Activated naive CD8-positive, alpha-beta T cell treated with anti-CD3 and anti-CD28 coated beads, Interleukin-2, amount 50 U/mL, for 16 hours (primary cell): ENCODE data around the gene SLC6A8.
"Not testable (repeated sequence)": the region's sequence is repeated elsewhere in the genome, so short reads cannot be mapped to it uniquely, and the experiment has no call there.

Experiments used
- DNase-seq: peaks from one replicate; pipeline ENCODE4 v3.0.0-alpha.2; 2020; ENCODE audit warnings: low read depth, low spot score

SLC6A8 gene

GRCh38 chrX:153731117-153731844 lies 43.6 kb downstream of the SLC6A8 start:
- no peak for DNase-seq

- DNase-seq, result no peak
These were observed 44.1 kb downstream of the SLC6A8 start for GRCh38 chrX:153731845-153732215.

GRCh38 chrX:153732401-153732800 lies 44.7 kb downstream of the SLC6A8 start:
- no peak for DNase-seq

- no peak for DNase-seq
These were observed 46.0 kb downstream of the SLC6A8 start for GRCh38 chrX:153733651-153734240.

- DNase-seq, result no peak
These were observed 47.1 kb downstream of the SLC6A8 start for GRCh38 chrX:153734871-153735270.

- DNase-seq, result no peak
These were observed 47.5 kb downstream of the SLC6A8 start for GRCh38 chrX:153735274-153735673.

GRCh38 chrX:153736071-153736820 lies 48.5 kb downstream of the SLC6A8 start:
- no peak for DNase-seq

GRCh38 chrX:153736871-153737441 lies 49.2 kb downstream of the SLC6A8 start:
- DNase-seq, result no peak

- DNase-seq, result no peak
These were observed 50.4 kb downstream of the SLC6A8 start for GRCh38 chrX:153738056-153738605.

GRCh38 chrX:153739754-153740486 lies 52.2 kb downstream of the SLC6A8 start:
- DNase-seq, result no peak

GRCh38 chrX:153740631-153741222 lies 53.0 kb downstream of the SLC6A8 start:
- DNase-seq, result no peak

- DNase-seq, result no peak
These were observed 53.7 kb downstream of the SLC6A8 start for GRCh38 chrX:153741446-153741845.

GRCh38 chrX:153742111-153742510 lies 54.4 kb downstream of the SLC6A8 start:
- not testable (repeated sequence) for DNase-seq

GRCh38 chrX:153742796-153743467 lies 55.2 kb downstream of the SLC6A8 start:
- DNase-seq, result not testable (repeated sequence)

- not testable (repeated sequence) for DNase-seq
These were observed 55.9 kb downstream of the SLC6A8 start for GRCh38 chrX:153743468-153744209.

GRCh38 chrX:153744210-153745066 lies 56.7 kb downstream of the SLC6A8 start:
- DNase-seq, result no peak

GRCh38 chrX:153745067-153745433 lies 57.3 kb downstream of the SLC6A8 start:
- DNase-seq, result not testable (repeated sequence)
